Adrenal gland (tissue), 12 donors: ENCODE results near the gene C1QL1. TPM values are rescaled to one million over a fixed set of nuclear protein-coding genes. Genes with fewer than 3 reads are reported as not detected.

Experiments used
- DNase-seq, 7 donors: peaks; one replicate each; pipeline ENCODE4 v3.0.0-alpha.2; 2019 to 2020
- H3K27ac ChIP-seq, 5 donors: fragments of 200-600 bp; sonication (generic) in 4 of 5; 1 replicate in 3 of 5; 2 replicates in 2 of 5; pipeline versions ENCODE4 v1.5.1 to v1.8.0; 2016 to 2020; ENCODE audit warnings: mild to moderate bottlenecking in 1 of 5
- H3K27me3 ChIP-seq: fragments of 200-600 bp; 2 replicates; pipeline ENCODE4 v1.8.0; 2021
- H3K36me3 ChIP-seq, 2 donors: fragments of 200-600 bp; replicated peaks in 1 of 2; 1 replicate in 1 of 2; 2 replicates in 1 of 2; pipeline versions ENCODE4 v1.5.1 to v1.8.0; 2018 to 2022
- H3K4me1 ChIP-seq, 2 donors: fragments of 200-600 bp; replicated peaks in 1 of 2; 1 replicate in 1 of 2; 2 replicates in 1 of 2; pipeline versions ENCODE4 v1.5.1 to v1.8.0; 2018 to 2021
- H3K4me3 ChIP-seq, 4 donors: fragments of 200-600 bp; sonication (generic) in 3 of 4; one replicate each; pipeline ENCODE4 v1.5.1; 2016 to 2018
- H3K9me3 ChIP-seq, 3 donors: fragments of 200-600 bp; sonication (generic) in 1 of 3; replicated peaks in 1 of 3; 1 replicate in 2 of 3; 2 replicates in 1 of 3; pipeline versions ENCODE4 v1.5.1 to v1.8.0; 2016 to 2021
- POLR2A ChIP-seq, 2 donors: fragments of 450-650 bp; IDR thresholded peaks; one replicate each; pipeline ENCODE4 v1.6.1; 2017; ENCODE audit warnings: antibody characterized with exemption in 2 of 2, mild to moderate bottlenecking in 2 of 2, moderate library complexity in 1 of 2
- WGBS, 4 donors: extraction: QIAGEN DNeasy Blood & Tissue Kit in 2 of 4; methylation state at CpG; one replicate each; pipeline versions ENCODE4 v1.1.5 to v1.1.7; 2013 to 2017; 5-methylcytosine and 5-hydroxymethylcytosine counted together
- intact Hi-C, 2 donors: fragments of 100-400 bp; cut with DNase I; formaldehyde crosslinking; loops; one replicate each; pipeline versions ENCODE4 v1.14.1 to v1.15.0; 2022 to 2023
- polyA plus RNA-seq, 3 donors: library from polyadenylated mRNA; stranded (reverse); fragments of 200-250 nt in 2 of 3; fragments of 350-450 nt in 1 of 3; fragmentation: Illumina TruSeq in 1 of 3; extraction: RNeasy Lipid Tissue Mini Kit (QIAGEN cat#74804) in 1 of 3; gene quantifications; one replicate each; pipeline ENCODE4 v1.2.3, GENCODE V29; 2013 to 2014
- total RNA-seq, 9 donors: library from RNA; depleted of rRNA in 4 of 9; stranded (reverse); fragments of >200 nt in 4 of 9; fragments of 120-200 nt in 1 of 9; fragmentation: NEBNext Ultra II Directional in 1 of 9; extraction: Animal tissue kit (Norgen Biotek cat#: 25700) in 1 of 9; gene quantifications; one replicate each; pipeline versions ENCODE4 v1.1.0 to v1.2.4, GENCODE V29; 2013 to 2023
- TF ChIP-seq, protein P1 (sequence below), 6 experiments: fragments of 450-650 bp in 4 of 6; fragments of 200-600 bp in 2 of 6; sonication (generic) in 1 of 6; IDR thresholded peaks; 1 replicate in 5 of 6; 2 replicates in 1 of 6; pipeline versions ENCODE4 v1.5.1 to v1.8.0; 2016 to 2021; ENCODE audit warnings: antibody characterized with exemption in 6 of 6, mild to moderate bottlenecking in 2 of 6, moderate library complexity in 1 of 6
- donor health status: healthy with polysubstance abuse.
- donor health status: Bipolar disorder and iron deficiency.
- donor health status: DM: yes; HTN: yes; CAD: no.
- donor health status: DM: no; HTN: no; CAD: no.
- donor health status: DM: no; HTN: no; CAD: no.
- donor health status: DM: yes; HTN: yes; CAD: no.

C1QL1 gene
- total and polyA plus RNA-seq, 12 donors, result 0.27 to 3.3 (median 1.1) TPM; not detected in 4

GRCh38 chr17:44942456-44942855 lies 25.6 kb downstream of the C1QL1 start:
- intact Hi-C loops, result no loop called here
- H3K4me3 ChIP-seq, result no peak overlapping the region
- no peak overlapping the region for H3K27ac ChIP-seq
- H3K27me3 ChIP-seq, result peaks cover 3% of the 10 kb centered on the region
- H3K9me3 ChIP-seq, result no peaks in the 10 kb centered on the region
- DNase-seq, result no peak
- no peaks in the 10 kb centered on the region for H3K36me3 ChIP-seq
- WGBS, 4 donors, result 85 to 95% (median 87%) methylated on average over 4 of the region's 4 CpGs
- H3K4me1 ChIP-seq, result peaks cover 4% of the 10 kb centered on the region in 2 donors
- TF ChIP-seq, protein P1, sequence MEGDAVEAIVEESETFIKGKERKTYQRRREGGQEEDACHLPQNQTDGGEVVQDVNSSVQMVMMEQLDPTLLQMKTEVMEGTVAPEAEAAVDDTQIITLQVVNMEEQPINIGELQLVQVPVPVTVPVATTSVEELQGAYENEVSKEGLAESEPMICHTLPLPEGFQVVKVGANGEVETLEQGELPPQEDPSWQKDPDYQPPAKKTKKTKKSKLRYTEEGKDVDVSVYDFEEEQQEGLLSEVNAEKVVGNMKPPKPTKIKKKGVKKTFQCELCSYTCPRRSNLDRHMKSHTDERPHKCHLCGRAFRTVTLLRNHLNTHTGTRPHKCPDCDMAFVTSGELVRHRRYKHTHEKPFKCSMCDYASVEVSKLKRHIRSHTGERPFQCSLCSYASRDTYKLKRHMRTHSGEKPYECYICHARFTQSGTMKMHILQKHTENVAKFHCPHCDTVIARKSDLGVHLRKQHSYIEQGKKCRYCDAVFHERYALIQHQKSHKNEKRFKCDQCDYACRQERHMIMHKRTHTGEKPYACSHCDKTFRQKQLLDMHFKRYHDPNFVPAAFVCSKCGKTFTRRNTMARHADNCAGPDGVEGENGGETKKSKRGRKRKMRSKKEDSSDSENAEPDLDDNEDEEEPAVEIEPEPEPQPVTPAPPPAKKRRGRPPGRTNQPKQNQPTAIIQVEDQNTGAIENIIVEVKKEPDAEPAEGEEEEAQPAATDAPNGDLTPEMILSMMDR (IDR thresholded peaks at IDR 0.05), result no peak

DNA sequence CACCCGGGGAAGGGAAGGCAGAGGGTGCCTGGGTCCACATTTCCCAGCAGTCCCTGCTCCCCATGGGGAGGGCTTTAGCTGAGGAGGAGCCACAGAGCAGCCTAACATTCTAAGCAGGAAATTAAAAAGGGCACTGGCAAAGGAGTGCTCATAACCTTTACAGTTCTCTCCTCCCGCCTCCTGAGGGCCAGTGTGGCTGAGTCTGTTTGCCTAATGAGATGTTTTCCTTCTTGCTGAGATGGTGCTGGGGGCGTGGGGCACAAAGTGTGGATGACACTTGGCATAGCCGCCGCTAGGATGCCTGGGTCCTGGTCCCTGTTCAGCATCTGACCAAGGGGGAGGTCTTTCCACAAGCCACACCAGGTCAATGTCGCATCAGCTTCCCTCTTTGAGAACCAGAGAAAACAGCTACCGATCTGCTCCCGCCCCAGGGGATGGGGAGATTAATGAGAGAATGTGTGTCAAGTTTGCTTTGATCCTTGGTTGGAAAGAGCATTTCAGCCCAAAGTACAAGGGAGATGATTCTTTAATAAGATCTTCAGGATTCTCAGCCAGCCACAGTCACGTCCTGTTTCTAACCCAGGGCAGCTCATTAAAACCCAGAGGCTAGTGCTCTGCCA lies 26.3 kb downstream of the C1QL1 start:
- 78 to 85% (median 82%) methylated on average over 5 to 9 of the region's 9 CpGs for WGBS, 4 donors
- no peaks in the 10 kb centered on the region for H3K4me1 ChIP-seq
- intact Hi-C loops, result no loop called here
- no peak overlapping the region for H3K4me3 ChIP-seq
- peaks cover 3% of the 10 kb centered on the region for H3K27me3 ChIP-seq
- no peaks in the 10 kb centered on the region for H3K36me3 ChIP-seq
- DNase-seq, result no peak
- no peaks in the 10 kb centered on the region for H3K9me3 ChIP-seq
- H3K27ac ChIP-seq, result no peak overlapping the region
- TF ChIP-seq, protein P1 (IDR thresholded peaks at IDR 0.05), result no peak
- TF ChIP-seq POLR2A (IDR thresholded peaks at IDR 0.05), result no peak

- Histone ChIP-seq H3K27ac (no peak overlapping the region), H3K4me1 (no peaks in the 10 kb centered on the region), H3K9me3 (no peaks in the 10 kb centered on the region), H3K4me3 (no peak overlapping the region), H3K36me3 (no peaks in the 10 kb centered on the region), H3K27me3 (no peaks in the 10 kb centered on the region)
- intact Hi-C loops, result no loop called here
- DNase-seq, result no peak
- no peak for TF ChIP-seq POLR2A (IDR thresholded peaks at IDR 0.05)
- TF ChIP-seq, protein P1 (IDR thresholded peaks at IDR 0.05), result no peak
- WGBS, 4 donors, result 62 to 82% (median 74%) methylated on average over 1 of the region's 1 CpG
These were observed 27.3 kb downstream of the C1QL1 start for GRCh38 chr17:44940768-44941167.

DNA sequence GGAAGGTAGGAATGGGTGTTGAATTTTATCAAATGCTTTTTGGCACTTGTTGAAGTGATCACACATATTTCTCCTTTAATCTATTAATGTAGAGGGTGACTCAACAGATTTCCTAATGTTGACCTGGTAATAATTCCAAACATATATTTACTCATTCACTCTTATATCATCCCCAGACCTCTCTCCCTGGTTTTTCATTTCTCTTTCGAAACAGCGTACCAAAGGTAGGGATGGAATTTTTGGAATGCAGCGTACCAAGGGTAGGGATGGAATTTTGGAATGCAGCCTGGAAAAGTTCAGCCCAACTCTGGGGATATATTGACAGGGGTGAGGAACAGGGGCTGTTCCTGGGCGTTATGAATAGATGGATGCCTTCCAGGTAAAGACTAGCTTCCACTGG lies 27.8 kb downstream of the C1QL1 start:
- intact Hi-C loops, result no loop called here
- DNase-seq, result no peak
- Histone ChIP-seq H3K9me3 (no peaks in the 10 kb centered on the region), H3K27me3 (no peaks in the 10 kb centered on the region), H3K27ac (no peak overlapping the region), H3K4me1 (no peaks in the 10 kb centered on the region), H3K4me3 (no peak overlapping the region), H3K36me3 (no peaks in the 10 kb centered on the region)
- TF ChIP-seq, protein P1 (IDR thresholded peaks at IDR 0.05), result no peak
- 76 to 81% (median 79%) methylated on average over 4 of the region's 4 CpGs for WGBS, 4 donors
